Activated T-helper 9 cell treated with anti-CD3 and anti-CD28 coated beads, Interleukin-2, amount 50 U/mL, for 16 hours (primary cell): ENCODE measurements around the gene TRIM5.

Experiments used
- DNase-seq: peaks from one replicate; pipeline ENCODE4 v3.0.0-alpha.2; 2020; ENCODE audit warnings: low read depth

The TRIM5 gene

GRCh38 chr11:5624489-5625279, 60.2 kb downstream of the TRIM5 start, which contains the start of gene TRIM34:
Gene TRIM34 (plus strand): TSS chr11:5625001. CDS start chr11:5632332, 7,331 bp downstream.
- peak; percentile 20 for DNase-seq

DNA sequence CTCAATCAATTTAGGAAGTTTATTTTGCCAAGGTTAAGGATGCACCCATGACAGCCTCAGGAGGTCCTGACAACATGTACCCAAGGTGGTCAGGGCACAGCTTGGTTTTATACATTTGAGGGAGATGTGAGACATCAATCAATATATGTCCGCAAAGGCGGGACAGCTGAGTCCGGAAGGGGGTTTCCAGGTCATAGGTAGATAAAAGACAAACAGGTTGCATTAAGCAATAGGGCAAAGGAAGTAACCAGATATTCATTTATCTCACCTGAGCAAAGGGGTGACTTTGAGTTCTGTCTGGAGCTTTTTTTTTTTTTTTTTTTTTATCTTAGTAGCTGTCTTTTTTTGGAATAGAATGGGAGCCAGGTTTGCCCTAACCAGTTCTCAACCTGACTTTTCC, 62.1 kb downstream of the TRIM5 start:
- DNase-seq: no peak

GRCh38 chr11:5621580-5621979, 63.3 kb downstream of the TRIM5 start:
- no peak for DNase-seq

GRCh38 chr11:5620651-5621521, 64.0 kb downstream of the TRIM5 start:
- no peak for DNase-seq

GRCh38 chr11:5618807-5619206, 66.1 kb downstream of the TRIM5 start:
- no peak for DNase-seq
